Right lobe of liver (tissue), 6 donors: ENCODE results near the gene RWDD3. TPM values are rescaled to one million over a fixed set of nuclear protein-coding genes. Genes with fewer than 3 reads are reported as not detected.

Experiments used
- ATAC-seq, 4 donors: fragments of 200-7000 bp; cut with Tn5 transposase; one replicate each; pipeline ENCODE4 v1.9.1; 2020; ENCODE audit warnings: mild to moderate bottlenecking in 4 of 4, moderate library complexity in 4 of 4
- DNase-seq, 3 donors: peaks; one replicate each; pipeline ENCODE4 v3.0.0-alpha.2; 2020
- H3K27ac ChIP-seq, 3 donors: fragments of 200-600 bp; one replicate each; pipeline ENCODE4 v1.8.0; 2022
- H3K27me3 ChIP-seq, 2 donors: fragments of 200-600 bp; one replicate each; pipeline ENCODE4 v1.8.0; 2022
- H3K36me3 ChIP-seq, 4 donors: fragments of 200-600 bp; sonication (generic) in 1 of 4; one replicate each; pipeline versions ENCODE4 v1.5.1 to v1.8.0; 2017 to 2022; ENCODE audit warnings: control low read depth in 1 of 4
- H3K4me1 ChIP-seq, 4 donors: fragments of 200-600 bp; sonication (generic) in 1 of 4; one replicate each; pipeline versions ENCODE4 v1.5.1 to v1.8.0; 2017 to 2022; ENCODE audit warnings: control low read depth in 1 of 4
- H3K4me3 ChIP-seq, 3 donors: fragments of 200-600 bp; one replicate each; pipeline ENCODE4 v1.8.0; 2022
- H3K9me3 ChIP-seq, 4 donors: fragments of 200-600 bp; sonication (generic) in 1 of 4; one replicate each; pipeline versions ENCODE4 v1.5.1 to v1.8.0; 2017 to 2022; ENCODE audit warnings: control low read depth in 1 of 4
- POLR2A ChIP-seq: fragments of 450-650 bp; IDR thresholded peaks from one replicate; pipeline ENCODE4 v1.6.1; 2017; ENCODE audit warnings: antibody characterized with exemption, mild to moderate bottlenecking
- WGBS: methylation state at CpG from one replicate; pipeline ENCODE4 v1.1.6; 2018; ENCODE audit warnings: low coverage, low lambda C conversion rate; ENCODE audit not compliant: insufficient coverage; ENCODE audit errors: missing lambda C conversion rate; 5-methylcytosine and 5-hydroxymethylcytosine counted together
- intact Hi-C, 2 donors: fragments of 100-400 bp; cut with DNase I; formaldehyde crosslinking; loops; one replicate each; pipeline versions ENCODE4 v1.11.2 to v1.14.1; 2022
- total RNA-seq, 6 experiments: library from RNA; depleted of rRNA in 2 of 6; stranded (reverse); fragments of >200 nt in 2 of 6; fragmentation: NEBNext Ultra II Directional in 3 of 6; extraction: Animal tissue kit (Norgen Biotek cat#: 25700) in 3 of 6; gene quantifications; one replicate each; pipeline versions ENCODE4 v1.1.0 to v1.2.4, GENCODE V29; 2016 to 2023
- TF ChIP-seq, protein P1 (sequence below), 4 donors: fragments of 200-600 bp in 3 of 4; fragments of 450-650 bp in 1 of 4; IDR thresholded peaks; one replicate each; pipeline versions ENCODE4 v1.5.1 to v1.8.0; 2016 to 2022; ENCODE audit warnings: antibody characterized with exemption in 4 of 4, mild to moderate bottlenecking in 2 of 4
- donor health status: DM: no; HTN: yes; CAD: no.
- donor health status: DM: no; HTN: no; CAD: no.
- donor health status: DM: no; HTN: no; CAD: no.
- donor health status: DM: no; HTN: yes; CAD: no.
- donor health status: DM: no; HTN: yes; CAD: no.

RWDD3 gene
- total RNA-seq, 6 experiments from 2014 or later = 3.3 to 13.2 (median 8.0) TPM

DNA sequence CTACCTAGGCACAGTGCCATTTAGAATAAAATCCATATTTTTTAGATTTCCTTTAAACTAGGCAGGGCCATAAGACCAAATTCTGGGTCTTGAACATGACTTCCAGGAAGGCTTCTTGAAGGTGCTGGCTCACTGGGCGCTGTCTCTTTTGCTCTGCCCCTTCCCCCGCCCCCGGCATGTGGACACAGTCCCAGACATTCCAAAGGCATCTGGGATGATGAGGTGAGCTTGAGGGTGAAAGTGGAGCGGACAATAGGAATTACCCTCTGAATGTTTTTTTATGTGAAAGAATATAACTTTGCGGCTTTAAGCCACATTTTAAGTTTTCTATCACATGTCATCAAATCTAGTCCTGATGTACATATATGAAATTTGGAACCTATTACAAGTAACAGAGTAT, 29.4 kb downstream of the RWDD3 start:
- Histone ChIP-seq H3K36me3 (no peaks in the 10 kb centered on the region), H3K4me1 (no peaks in the 10 kb centered on the region), H3K27ac (no peak overlapping the region), H3K27me3 (no peaks in the 10 kb centered on the region), H3K4me3 (no peak overlapping the region), H3K9me3 (no peaks in the 10 kb centered on the region)
- DNase-seq (no peak), ATAC-seq (no peak)
- intact Hi-C loops = no loop called here
- TF ChIP-seq POLR2A = no peak
- TF ChIP-seq, protein P1, sequence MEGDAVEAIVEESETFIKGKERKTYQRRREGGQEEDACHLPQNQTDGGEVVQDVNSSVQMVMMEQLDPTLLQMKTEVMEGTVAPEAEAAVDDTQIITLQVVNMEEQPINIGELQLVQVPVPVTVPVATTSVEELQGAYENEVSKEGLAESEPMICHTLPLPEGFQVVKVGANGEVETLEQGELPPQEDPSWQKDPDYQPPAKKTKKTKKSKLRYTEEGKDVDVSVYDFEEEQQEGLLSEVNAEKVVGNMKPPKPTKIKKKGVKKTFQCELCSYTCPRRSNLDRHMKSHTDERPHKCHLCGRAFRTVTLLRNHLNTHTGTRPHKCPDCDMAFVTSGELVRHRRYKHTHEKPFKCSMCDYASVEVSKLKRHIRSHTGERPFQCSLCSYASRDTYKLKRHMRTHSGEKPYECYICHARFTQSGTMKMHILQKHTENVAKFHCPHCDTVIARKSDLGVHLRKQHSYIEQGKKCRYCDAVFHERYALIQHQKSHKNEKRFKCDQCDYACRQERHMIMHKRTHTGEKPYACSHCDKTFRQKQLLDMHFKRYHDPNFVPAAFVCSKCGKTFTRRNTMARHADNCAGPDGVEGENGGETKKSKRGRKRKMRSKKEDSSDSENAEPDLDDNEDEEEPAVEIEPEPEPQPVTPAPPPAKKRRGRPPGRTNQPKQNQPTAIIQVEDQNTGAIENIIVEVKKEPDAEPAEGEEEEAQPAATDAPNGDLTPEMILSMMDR (IDR thresholded peaks at IDR 0.05) = no peak
- 84% methylated on average over 4 of the region's 5 CpGs for WGBS

DNA sequence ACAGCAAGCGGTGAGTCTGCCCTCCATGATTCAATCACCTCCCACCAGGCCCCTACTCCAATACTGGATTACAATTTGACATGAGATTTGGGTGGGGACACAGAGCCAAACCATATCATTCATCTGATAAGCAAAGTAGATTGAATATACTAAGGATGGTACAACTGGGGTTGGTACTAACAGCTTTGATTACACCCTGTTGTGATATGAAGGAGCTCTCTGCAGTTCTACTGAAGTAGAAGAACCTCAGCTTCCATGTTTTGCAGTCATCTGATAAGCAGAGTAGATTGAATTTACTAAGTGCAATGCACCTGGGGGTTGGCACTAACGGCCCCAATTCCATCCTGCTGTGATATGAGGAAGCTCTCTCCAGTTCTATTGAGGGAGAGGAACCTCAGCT, 31.1 kb downstream of the RWDD3 start:
- WGBS = 72% methylated on average over 2 of the region's 2 CpGs

DNA sequence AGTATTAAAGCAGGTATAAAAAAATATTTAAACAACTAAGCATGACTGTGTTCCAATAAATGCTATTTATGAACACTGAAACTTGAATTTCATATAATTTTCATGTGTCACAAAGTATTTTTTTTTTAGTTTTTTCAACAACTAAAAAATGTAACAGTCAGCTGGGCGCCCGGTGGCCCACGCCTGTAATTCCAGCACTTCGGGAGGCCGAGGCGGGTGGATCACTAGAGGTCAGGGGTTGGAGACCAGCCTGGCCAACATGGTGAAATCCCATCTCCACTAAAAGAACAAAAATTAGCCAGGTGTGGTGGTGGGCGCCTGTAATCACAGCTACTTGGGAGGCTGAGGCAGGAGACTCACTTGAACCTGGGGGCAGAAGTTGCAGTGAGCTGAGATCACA, 42.4 kb downstream of the RWDD3 start:
- no peak for DNase-seq
- 91% methylated on average over 6 of the region's 7 CpGs for WGBS
- intact Hi-C loops = no loop called here

More for the DNA sequence above, 31.1 kb downstream of the RWDD3 start:
- H3K27me3 ChIP-seq = no peaks in the 10 kb centered on the region
- H3K4me1 ChIP-seq = no peaks in the 10 kb centered on the region
- no peak for ATAC-seq
- no peak for DNase-seq
- no peaks in the 10 kb centered on the region for H3K9me3 ChIP-seq
- no peaks in the 10 kb centered on the region for H3K36me3 ChIP-seq
- H3K27ac ChIP-seq = no peak overlapping the region
- no peak for TF ChIP-seq POLR2A
- TF ChIP-seq, protein P1 (IDR thresholded peaks at IDR 0.05) = no peak
- no peak overlapping the region for H3K4me3 ChIP-seq
- intact Hi-C loops = no loop called here

DNA sequence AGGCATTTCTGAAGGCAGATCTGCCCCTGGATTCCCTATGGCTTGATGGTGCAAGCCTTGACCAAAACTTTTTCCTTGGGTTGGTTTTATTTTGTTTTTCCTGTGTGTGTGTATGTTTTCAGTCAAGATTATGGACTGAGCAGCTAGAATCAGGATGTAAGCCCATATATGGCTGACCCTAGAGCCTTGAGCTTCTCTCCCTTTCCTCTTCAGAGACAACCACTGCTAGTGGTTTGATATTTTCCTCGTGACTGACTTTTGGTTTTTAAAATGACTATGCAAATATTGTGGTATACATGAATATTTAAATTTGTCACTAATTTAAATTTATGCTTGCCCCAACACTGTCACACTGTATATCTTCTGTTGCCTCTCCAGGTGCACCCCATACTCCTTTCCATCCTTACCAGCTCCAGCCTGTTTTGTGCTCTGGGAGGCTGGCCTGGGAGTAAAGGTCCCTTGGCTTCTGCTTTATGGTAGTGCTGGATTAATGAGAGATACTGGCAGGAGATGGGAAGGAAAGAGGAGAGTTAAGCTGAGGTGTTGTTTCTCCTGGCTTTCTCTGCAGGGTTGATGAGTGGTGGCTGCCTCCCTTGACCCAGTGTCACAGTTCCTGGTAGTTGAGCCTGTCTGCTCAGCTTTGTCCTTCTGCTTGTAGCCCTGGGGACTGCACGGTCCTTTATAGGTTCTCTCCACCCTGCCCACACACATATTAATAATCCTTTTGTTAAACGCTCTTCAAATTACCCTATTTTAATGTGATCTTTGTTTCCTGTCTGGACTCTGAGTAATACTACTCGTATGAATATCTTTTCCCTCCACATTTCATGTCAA, 44.4 kb downstream of the RWDD3 start:
- Histone ChIP-seq H3K27me3 (no peaks in the 10 kb centered on the region), H3K27ac (no peak overlapping the region), H3K36me3 (no peaks in the 10 kb centered on the region), H3K4me1 (no peaks in the 10 kb centered on the region), H3K4me3 (no peak overlapping the region), H3K9me3 (no peaks in the 10 kb centered on the region)
- ATAC-seq (no peak), DNase-seq (no peak)
- intact Hi-C loops = no loop called here
- TF ChIP-seq, protein P1 (IDR thresholded peaks at IDR 0.05) = no peak
- no peak for TF ChIP-seq POLR2A
- 62% methylated on average over 4 of the region's 4 CpGs for WGBS

More for the DNA sequence above, 42.4 kb downstream of the RWDD3 start:
- Histone ChIP-seq H3K27ac (no peak overlapping the region), H3K36me3 (no peaks in the 10 kb centered on the region), H3K27me3 (no peaks in the 10 kb centered on the region), H3K4me1 (no peaks in the 10 kb centered on the region), H3K4me3 (no peak overlapping the region), H3K9me3 (no peaks in the 10 kb centered on the region)
- ATAC-seq = no peak
- TF ChIP-seq, protein P1 (IDR thresholded peaks at IDR 0.05) = no peak
- no peak for TF ChIP-seq POLR2A
